Psoas muscle (tissue), 8 donors: ENCODE results near the gene PLEKHA4. TPM values are rescaled to one million over a fixed set of nuclear protein-coding genes. Genes with fewer than 3 reads are reported as not detected.

Source experiments
- ATAC-seq, 4 donors: fragments of 200-7000 bp; cut with Tn5 transposase; one replicate each; pipeline ENCODE4 v1.9.1; 2020; ENCODE audit warnings: moderate library complexity in 3 of 4, mild to moderate bottlenecking in 2 of 4
- DNase-seq, 2 donors: peaks; one replicate each; pipeline ENCODE4 v3.0.0-alpha.2; 2020
- H3K27ac ChIP-seq: fragments of 200-600 bp; one replicate; pipeline ENCODE4 v1.8.0; 2022
- H3K27me3 ChIP-seq, 3 donors: fragments of 200-600 bp in 1 of 3; one replicate each; pipeline versions ENCODE4 v1.6.1 to v1.8.0; 2013 to 2022; ENCODE audit warnings: low read length in 2 of 3, mild to moderate bottlenecking in 2 of 3, moderate library complexity in 1 of 3; ENCODE audit not compliant: insufficient read depth in 3 of 3
- H3K36me3 ChIP-seq, 2 donors: fragments of 200-600 bp in 1 of 2; one replicate each; pipeline versions ENCODE4 v1.6.1 to v1.8.0; 2013 to 2022; ENCODE audit warnings: low read depth in 1 of 2, mild to moderate bottlenecking in 1 of 2, moderate library complexity in 1 of 2; ENCODE audit not compliant: insufficient read depth in 1 of 2
- H3K4me1 ChIP-seq: fragments of 200-600 bp; one replicate; pipeline ENCODE4 v1.8.0; 2022
- H3K4me3 ChIP-seq: fragments of 200-600 bp; one replicate; pipeline ENCODE4 v1.8.0; 2022; ENCODE audit warnings: mild to moderate bottlenecking
- H3K9me3 ChIP-seq: fragments of 200-600 bp; one replicate; pipeline ENCODE4 v1.8.0; 2022
- WGBS, 3 donors: extraction: QIAGEN DNeasy Blood & Tissue Kit; methylation state at CpG; one replicate each; pipeline versions ENCODE4 v1.1.6 to v1.1.7; 2013; 5-methylcytosine and 5-hydroxymethylcytosine counted together
- intact Hi-C, 2 donors: fragments of 100-400 bp; cut with DNase I; formaldehyde crosslinking; loops; one replicate each; pipeline versions ENCODE4 v1.11.0 to v1.14.2; 2022
- polyA plus RNA-seq, 3 donors: library from polyadenylated mRNA; stranded (reverse); fragments of 200-250 nt; gene quantifications; one replicate each; pipeline ENCODE4 v1.2.3, GENCODE V29; 2013
- total RNA-seq, 4 donors: library from RNA; stranded (reverse); fragmentation: NEBNext Ultra II Directional in 2 of 4; extraction: Animal tissue kit (Norgen Biotek cat#: 25700) in 2 of 4; gene quantifications; one replicate each; pipeline versions ENCODE4 v1.2.1 to v1.2.4, GENCODE V29; 2021 to 2023
- TF ChIP-seq, protein P1 (sequence below): fragments of 200-600 bp; IDR thresholded peaks from one replicate; pipeline ENCODE4 v1.8.0; 2022; ENCODE audit warnings: antibody characterized with exemption
- donor health status: healthy with polysubstance abuse.
- donor health status: DM: no; HTN: no; CAD: no; lungs with moderate emphysema.
- donor health status: Bipolar disorder and iron deficiency.
- donor health status: healthy.
- donor health status: DM: yes; HTN: yes; CAD: no.
- donor health status: DM: no; HTN: no; CAD: no.
- donor health status: DM: no; HTN: no; CAD: no.
- donor health status: DM: yes; HTN: yes; CAD: no.

Gene PLEKHA4
- total and polyA plus RNA-seq, 7 donors, result 9.4 to 30.0 (median 14.9) TPM

DNA sequence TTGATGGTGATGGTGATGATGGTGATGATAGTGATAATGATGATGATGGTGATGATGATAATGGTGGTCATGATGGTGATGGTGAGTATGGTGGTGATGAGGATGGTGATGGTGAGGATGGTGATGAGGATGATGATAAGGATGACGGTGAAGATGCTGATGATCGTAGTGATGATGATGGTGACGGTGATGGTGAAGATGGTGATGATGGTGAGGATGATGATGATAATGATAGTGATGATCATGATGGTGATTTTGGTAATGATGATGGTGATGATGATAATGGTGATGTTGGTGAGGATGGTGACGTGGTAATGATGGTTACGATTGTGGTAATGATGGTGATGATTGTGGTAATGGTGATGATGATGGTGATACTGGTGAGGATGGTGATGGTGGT lies 46.8 kb downstream of the PLEKHA4 start:
- no peaks in the 10 kb centered on the region for H3K9me3 ChIP-seq
- 74 to 75% (median 75%) methylated on average over 5 of the region's 5 CpGs for WGBS, 3 donors
- no peaks in the 10 kb centered on the region for H3K36me3 ChIP-seq
- H3K27ac ChIP-seq, result no peak overlapping the region
- DNase-seq (no peak), ATAC-seq (no peak)
- TF ChIP-seq, protein P1, sequence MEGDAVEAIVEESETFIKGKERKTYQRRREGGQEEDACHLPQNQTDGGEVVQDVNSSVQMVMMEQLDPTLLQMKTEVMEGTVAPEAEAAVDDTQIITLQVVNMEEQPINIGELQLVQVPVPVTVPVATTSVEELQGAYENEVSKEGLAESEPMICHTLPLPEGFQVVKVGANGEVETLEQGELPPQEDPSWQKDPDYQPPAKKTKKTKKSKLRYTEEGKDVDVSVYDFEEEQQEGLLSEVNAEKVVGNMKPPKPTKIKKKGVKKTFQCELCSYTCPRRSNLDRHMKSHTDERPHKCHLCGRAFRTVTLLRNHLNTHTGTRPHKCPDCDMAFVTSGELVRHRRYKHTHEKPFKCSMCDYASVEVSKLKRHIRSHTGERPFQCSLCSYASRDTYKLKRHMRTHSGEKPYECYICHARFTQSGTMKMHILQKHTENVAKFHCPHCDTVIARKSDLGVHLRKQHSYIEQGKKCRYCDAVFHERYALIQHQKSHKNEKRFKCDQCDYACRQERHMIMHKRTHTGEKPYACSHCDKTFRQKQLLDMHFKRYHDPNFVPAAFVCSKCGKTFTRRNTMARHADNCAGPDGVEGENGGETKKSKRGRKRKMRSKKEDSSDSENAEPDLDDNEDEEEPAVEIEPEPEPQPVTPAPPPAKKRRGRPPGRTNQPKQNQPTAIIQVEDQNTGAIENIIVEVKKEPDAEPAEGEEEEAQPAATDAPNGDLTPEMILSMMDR, result no peak
- no peak overlapping the region for H3K4me3 ChIP-seq
- no peaks in the 10 kb centered on the region for H3K27me3 ChIP-seq
- H3K4me1 ChIP-seq, result peaks cover 11% of the 10 kb centered on the region
- intact Hi-C loops, result no loop called here

DNA sequence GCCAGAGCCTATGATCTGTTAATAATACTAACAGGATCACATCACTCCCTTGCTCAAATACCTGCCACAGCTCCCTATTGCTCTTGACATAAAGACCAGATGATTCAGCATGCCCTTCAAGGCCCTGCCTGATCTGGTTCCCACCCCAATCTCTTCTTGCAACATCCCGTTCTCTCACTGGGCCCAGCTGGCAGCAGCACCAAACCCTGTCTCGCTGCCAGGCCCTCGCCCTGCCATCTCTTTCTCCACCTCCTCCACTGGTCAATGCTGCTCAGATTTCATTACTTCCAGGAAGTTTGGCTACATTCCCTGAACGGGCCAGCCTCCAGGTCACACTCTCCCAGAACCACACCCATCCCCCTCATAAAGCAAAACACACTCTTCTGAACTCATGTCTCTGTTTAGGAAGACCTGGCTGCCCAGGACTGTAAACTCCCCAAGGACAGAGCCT lies 49.0 kb downstream of the PLEKHA4 start:
- 7 to 14% (median 7%) methylated on average over 4 of the region's 4 CpGs for WGBS, 3 donors
- Histone ChIP-seq H3K4me1 (peaks cover 28% of the 10 kb centered on the region), H3K27ac (peak overlapping the region; percentile 75), H3K36me3 (no peaks in the 10 kb centered on the region), H3K4me3 (no peak overlapping the region), H3K27me3 (no peaks in the 10 kb centered on the region), H3K9me3 (no peaks in the 10 kb centered on the region)
- intact Hi-C loops, result no loop called here
- ATAC-seq, result peak; percentile 91 to 98 (median 92)
- peak; percentile 94 to 96 for DNase-seq
- TF ChIP-seq, protein P1, result no peak

DNA sequence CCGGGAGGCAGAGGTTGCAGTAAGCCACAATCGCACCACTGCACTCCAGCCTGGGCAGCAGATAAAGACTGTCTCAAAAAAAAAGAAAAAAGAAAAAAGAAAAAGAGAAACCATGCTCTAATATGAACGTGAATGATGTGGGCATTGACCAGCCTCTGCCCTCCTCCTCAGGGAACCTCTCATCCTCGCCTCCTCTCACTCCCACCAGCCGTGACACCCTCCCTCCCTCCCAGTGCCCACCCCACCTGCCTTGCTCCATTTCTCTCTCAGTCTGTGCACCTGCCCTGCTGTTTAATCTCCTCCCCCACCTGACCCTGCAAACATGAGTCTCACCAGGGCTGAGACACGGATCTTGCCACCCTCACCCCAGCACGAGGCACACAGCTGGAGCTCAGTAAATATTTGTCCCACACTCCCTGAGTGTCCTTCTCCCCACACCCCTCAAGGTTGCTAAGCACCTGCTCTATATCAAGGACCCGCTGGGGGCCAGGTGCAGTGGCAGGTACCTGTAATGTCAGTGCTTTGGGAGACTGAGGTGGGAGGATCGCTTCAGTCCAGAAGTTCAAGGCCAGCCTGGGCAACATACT lies 50.1 kb downstream of the PLEKHA4 start:
- ATAC-seq, result no peak
- intact Hi-C loops, result no loop called here
- 72 to 78% (median 76%) methylated on average over 9 of the region's 9 CpGs for WGBS, 3 donors
- no peak for DNase-seq
- no peaks in the 10 kb centered on the region for H3K36me3 ChIP-seq
- H3K27me3 ChIP-seq, result no peaks in the 10 kb centered on the region
- peaks cover 28% of the 10 kb centered on the region for H3K4me1 ChIP-seq
- H3K27ac ChIP-seq, result peak overlapping the region; percentile 72
- no peak overlapping the region for H3K4me3 ChIP-seq
- H3K9me3 ChIP-seq, result no peaks in the 10 kb centered on the region
- TF ChIP-seq, protein P1, result no peak

DNA sequence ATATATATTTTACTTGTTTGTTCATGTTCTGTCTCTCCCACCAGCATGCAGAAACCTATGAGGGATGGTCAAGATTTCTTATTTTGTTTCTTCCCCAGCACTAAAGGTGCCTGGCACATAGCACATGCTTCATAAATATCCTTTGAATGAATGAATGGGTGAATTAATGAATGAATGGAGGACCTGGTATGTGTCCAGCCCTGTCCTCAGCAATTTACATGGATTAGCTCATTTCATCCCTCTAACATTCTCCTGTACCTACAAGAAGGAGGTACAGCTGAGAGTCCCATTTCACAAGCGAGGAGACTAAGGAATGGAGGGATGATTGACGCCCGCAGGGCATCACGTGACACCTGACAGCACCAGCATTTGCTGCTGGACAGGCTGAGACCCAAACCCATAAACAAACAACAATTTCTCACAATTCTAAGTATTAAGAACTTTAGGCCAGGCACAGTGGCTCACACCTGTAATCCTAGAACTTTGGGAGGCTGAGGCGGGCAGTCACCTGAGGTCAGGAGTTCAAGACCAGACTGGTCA lies 50.8 kb downstream of the PLEKHA4 start:
- TF ChIP-seq, protein P1, result no peak
- no peaks in the 10 kb centered on the region for H3K27me3 ChIP-seq
- no peak for DNase-seq
- H3K36me3 ChIP-seq, result no peaks in the 10 kb centered on the region
- peaks cover 28% of the 10 kb centered on the region for H3K4me1 ChIP-seq
- 42 to 59% (median 49%) methylated on average over 5 of the region's 5 CpGs for WGBS, 3 donors
- H3K9me3 ChIP-seq, result no peaks in the 10 kb centered on the region
- no peak overlapping the region for H3K4me3 ChIP-seq
- peak overlapping the region; percentile 78 for H3K27ac ChIP-seq
- ATAC-seq, result no peak
- intact Hi-C loops, result no loop called here
